ENCODE measurements around the gene PIRT.

PIRT gene

GRCh38 chr17:10843811-10844210 is 5.9 kb upstream of the PIRT start:
- no peak for DNase-seq (ENCODE audit: low spot score)
- TF ChIP-seq, protein P1, sequence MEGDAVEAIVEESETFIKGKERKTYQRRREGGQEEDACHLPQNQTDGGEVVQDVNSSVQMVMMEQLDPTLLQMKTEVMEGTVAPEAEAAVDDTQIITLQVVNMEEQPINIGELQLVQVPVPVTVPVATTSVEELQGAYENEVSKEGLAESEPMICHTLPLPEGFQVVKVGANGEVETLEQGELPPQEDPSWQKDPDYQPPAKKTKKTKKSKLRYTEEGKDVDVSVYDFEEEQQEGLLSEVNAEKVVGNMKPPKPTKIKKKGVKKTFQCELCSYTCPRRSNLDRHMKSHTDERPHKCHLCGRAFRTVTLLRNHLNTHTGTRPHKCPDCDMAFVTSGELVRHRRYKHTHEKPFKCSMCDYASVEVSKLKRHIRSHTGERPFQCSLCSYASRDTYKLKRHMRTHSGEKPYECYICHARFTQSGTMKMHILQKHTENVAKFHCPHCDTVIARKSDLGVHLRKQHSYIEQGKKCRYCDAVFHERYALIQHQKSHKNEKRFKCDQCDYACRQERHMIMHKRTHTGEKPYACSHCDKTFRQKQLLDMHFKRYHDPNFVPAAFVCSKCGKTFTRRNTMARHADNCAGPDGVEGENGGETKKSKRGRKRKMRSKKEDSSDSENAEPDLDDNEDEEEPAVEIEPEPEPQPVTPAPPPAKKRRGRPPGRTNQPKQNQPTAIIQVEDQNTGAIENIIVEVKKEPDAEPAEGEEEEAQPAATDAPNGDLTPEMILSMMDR (IDR thresholded peaks at IDR 0.05; ENCODE audit: borderline replicate concordance, control extremely low read depth, extremely low read depth, insufficient read depth, missing control alignments), result no peak
- in situ Hi-C loops (cut with MboI; ENCODE audit: low sequenced_read_pairs, unreplicated experiment), result loop anchor here (10.0 kb wide), 1 partner anchor 199 kb away; no protein-coding TSS in a partner anchor

- TF ChIP-seq, protein P1 (IDR thresholded peaks at IDR 0.05; ENCODE audit: borderline replicate concordance, control extremely low read depth, extremely low read depth, insufficient read depth, missing control alignments), result no peak
- in situ Hi-C loops (cut with MboI; ENCODE audit: low sequenced_read_pairs, unreplicated experiment), result loop anchor here (10.0 kb wide), 1 partner anchor 198 kb away; no protein-coding TSS in a partner anchor
- DNase-seq (ENCODE audit: low spot score), result no peak
Measured at GRCh38 chr17:10842658-10843057, 4.8 kb upstream of the PIRT start.

DNA sequence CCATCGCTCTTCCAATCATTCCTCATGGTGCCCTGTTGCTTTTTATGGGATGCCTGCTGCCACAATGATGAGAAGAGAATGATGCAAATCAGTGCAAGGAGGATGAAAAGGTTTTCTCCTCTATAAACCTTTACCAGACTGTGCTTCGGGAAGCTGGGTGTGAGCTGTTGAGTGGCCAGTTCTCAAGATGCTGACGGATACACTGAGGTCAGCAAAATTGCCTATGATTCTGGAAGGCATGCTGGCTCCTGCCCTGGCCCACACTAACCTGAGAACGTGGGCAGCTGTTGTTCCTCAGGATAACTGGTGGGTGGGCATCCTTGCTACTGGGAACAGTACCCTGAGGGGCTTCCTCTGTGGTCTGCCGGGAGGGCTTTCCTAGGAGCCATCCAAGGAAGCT is 795 bp upstream of the PIRT start:
- in situ Hi-C loops (cut with MboI; ENCODE audit: low sequenced_read_pairs, unreplicated experiment), result no loop called here
- TF ChIP-seq, protein P1 (IDR thresholded peaks at IDR 0.05; ENCODE audit: borderline replicate concordance, control extremely low read depth, extremely low read depth, insufficient read depth, missing control alignments), result no peak
- no peak for DNase-seq (ENCODE audit: low spot score)

DNA sequence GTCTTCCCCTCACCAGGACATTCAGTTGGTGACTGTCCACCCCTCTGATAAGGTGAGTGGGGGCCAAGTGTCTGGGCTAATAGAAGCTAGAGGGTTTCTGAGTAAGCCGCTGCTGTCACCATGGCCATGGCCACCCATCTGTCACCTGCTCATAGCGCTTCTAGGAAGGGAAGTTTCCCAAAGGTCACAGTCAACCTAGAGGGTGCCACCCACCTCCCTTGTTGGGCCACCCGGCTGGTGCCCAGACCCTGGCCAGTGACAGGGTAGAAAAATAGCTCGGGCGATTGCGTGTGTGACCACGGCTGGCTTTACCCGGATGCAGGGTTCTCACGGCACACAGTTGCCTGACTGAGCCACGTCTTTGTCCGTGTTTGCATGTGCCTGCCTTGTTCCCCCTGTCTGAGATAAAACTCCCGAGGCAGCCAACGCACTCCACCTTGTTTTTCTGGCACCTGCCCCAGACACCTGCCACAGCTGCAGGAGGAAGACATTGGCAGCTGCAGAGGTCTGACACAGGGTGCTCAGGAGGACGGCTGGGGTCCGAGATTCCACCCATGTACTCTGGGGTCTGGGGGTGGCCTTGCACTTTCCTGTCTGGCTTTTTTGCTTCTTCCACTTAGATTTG is 809 bp downstream of the PIRT start:
- DNase-seq (ENCODE audit: low spot score), result no peak
- in situ Hi-C loops (cut with MboI; ENCODE audit: low sequenced_read_pairs, unreplicated experiment), result no loop called here

GRCh38 chr17:10836145-10836544 is 1.7 kb downstream of the PIRT start:
- in situ Hi-C loops (cut with MboI; ENCODE audit: low sequenced_read_pairs, unreplicated experiment), result no loop called here
- TF ChIP-seq, protein P1 (IDR thresholded peaks at IDR 0.05; ENCODE audit: borderline replicate concordance, control extremely low read depth, extremely low read depth, insufficient read depth, missing control alignments), result no peak
- no peak for DNase-seq (ENCODE audit: low spot score)

More for the DNA sequence above, 809 bp downstream of the PIRT start:
- TF ChIP-seq, protein P1 (IDR thresholded peaks at IDR 0.05; ENCODE audit: borderline replicate concordance, control extremely low read depth, extremely low read depth, insufficient read depth, missing control alignments), result no peak

GRCh38 chr17:10831696-10832095 is 6.2 kb downstream of the PIRT start:
- TF ChIP-seq, protein P1 (IDR thresholded peaks at IDR 0.05; ENCODE audit: borderline replicate concordance, control extremely low read depth, extremely low read depth, insufficient read depth, missing control alignments), result no peak
- DNase-seq (ENCODE audit: low spot score), result no peak
- in situ Hi-C loops (cut with MboI; ENCODE audit: low sequenced_read_pairs, unreplicated experiment), result no loop called here
